Measurements from ENCODE around the gene CTDSPL2. TPM values are rescaled to one million over a fixed set of nuclear protein-coding genes. Genes with fewer than 3 reads are reported as not detected.
"Not testable (repeated sequence)": the region's sequence is repeated elsewhere in the genome, so short reads cannot be mapped to it uniquely, and the experiment has no call there.

The CTDSPL2 gene
- total RNA-seq, 2 donors from 2014 or later, result 67.2 to 67.3 TPM

- H3K27ac Mint-ChIP-seq, result peak within 1 kb of the TSS; percentile 84 to 97
- peak; percentile 96 for ATAC-seq
- H3K27me3 Mint-ChIP-seq, result no peaks in the 10 kb centered on the region
- H3K4me1 Mint-ChIP-seq (ENCODE audit: low read depth in 2 of 2), result peaks cover 42 to 45% of the 10 kb centered on the region in 2 donors
- H3K9me3 Mint-ChIP-seq, result no peaks in the 10 kb centered on the region
- peak within 1 kb of the TSS; percentile 90 for H3K4me3 Mint-ChIP-seq
- DNase-seq (ENCODE audit: low spot score), result peak; percentile 97
- H3K36me3 Mint-ChIP-seq, result peaks cover 25% of the 10 kb centered on the region
Measured at GRCh38 chr15:44536962-44537734, 109.7 kb downstream of the CTDSPL2 start, which contains the start of gene EIF3J. Gene EIF3J, plus strand, starts transcription at chr15:44537147. Its CDS starts 48 bp downstream, at chr15:44537195.

GRCh38 chr15:44537735-44538240, 110.4 kb downstream of the CTDSPL2 start:
- Mint-ChIP-seq H3K27me3 (no peaks in the 10 kb centered on the region), H3K4me3 (peak overlapping the region; percentile 90), H3K9me3 (no peaks in the 10 kb centered on the region), H3K4me1 (ENCODE audit: low read depth in 2 of 2) (peaks cover 46 to 50% of the 10 kb centered on the region in 2 donors), H3K36me3 (peaks cover 25% of the 10 kb centered on the region), H3K27ac (peak overlapping the region; percentile 84 to 97)
- DNase-seq (ENCODE audit: low spot score), result no peak
- no peak for ATAC-seq

- H3K27ac Mint-ChIP-seq, result peak overlapping the region; percentile 36 to 37
- peaks cover 51 to 55% of the 10 kb centered on the region in 2 donors for H3K4me1 Mint-ChIP-seq (ENCODE audit: low read depth in 2 of 2)
- H3K27me3 Mint-ChIP-seq, result no peaks in the 10 kb centered on the region
- ATAC-seq (no peak), DNase-seq (ENCODE audit: low spot score) (no peak)
- H3K36me3 Mint-ChIP-seq, result peaks cover 25% of the 10 kb centered on the region
- peak overlapping the region; percentile 25 for H3K4me3 Mint-ChIP-seq
- no peaks in the 10 kb centered on the region for H3K9me3 Mint-ChIP-seq
Measured at GRCh38 chr15:44541282-44541958, 114.0 kb downstream of the CTDSPL2 start.

GRCh38 chr15:44542596-44542995, 115.2 kb downstream of the CTDSPL2 start:
- Mint-ChIP-seq H3K36me3 (peaks cover 25% of the 10 kb centered on the region), H3K9me3 (no peaks in the 10 kb centered on the region), H3K4me3 (peak overlapping the region; percentile 22), H3K4me1 (ENCODE audit: low read depth in 2 of 2) (peaks cover 50 to 59% of the 10 kb centered on the region in 2 donors), H3K27ac (peak overlapping the region; percentile 37 to 57), H3K27me3 (no peaks in the 10 kb centered on the region)
- ATAC-seq, result no peak
- DNase-seq (ENCODE audit: low spot score), result no peak

GRCh38 chr15:44544745-44545144, 117.3 kb downstream of the CTDSPL2 start:
- not testable (repeated sequence) for H3K4me3 Mint-ChIP-seq; H3K9me3 Mint-ChIP-seq; ATAC-seq; H3K27me3 Mint-ChIP-seq; DNase-seq (ENCODE audit: low spot score)
- peaks cover 12% of the 10 kb centered on the region for H3K36me3 Mint-ChIP-seq
- peaks cover 42 to 47% of the 10 kb centered on the region in 2 donors for H3K4me1 Mint-ChIP-seq (ENCODE audit: low read depth in 2 of 2)
- peak overlapping the region in 1 of 2 donors; percentile 45 for H3K27ac Mint-ChIP-seq

- peaks cover 32 to 46% of the 10 kb centered on the region in 2 donors for H3K4me1 Mint-ChIP-seq (ENCODE audit: low read depth in 2 of 2)
- no peaks in the 10 kb centered on the region for H3K9me3 Mint-ChIP-seq
- H3K4me3 Mint-ChIP-seq, result peak overlapping the region; percentile 84
- ATAC-seq (peak; percentile 96 to 97), DNase-seq (ENCODE audit: low spot score) (no peak)
- H3K27me3 Mint-ChIP-seq, result no peaks in the 10 kb centered on the region
- peaks cover 17% of the 10 kb centered on the region for H3K36me3 Mint-ChIP-seq
- H3K27ac Mint-ChIP-seq, result peak overlapping the region; percentile 85 to 94
Measured at GRCh38 chr15:44545913-44546802, 118.7 kb downstream of the CTDSPL2 start.

- H3K9me3 Mint-ChIP-seq; DNase-seq (ENCODE audit: low spot score); ATAC-seq; H3K4me3 Mint-ChIP-seq; H3K27me3 Mint-ChIP-seq: not testable (repeated sequence)
- H3K4me1 Mint-ChIP-seq (ENCODE audit: low read depth in 2 of 2), result peaks cover 13 to 23% of the 10 kb centered on the region in 2 donors
- H3K27ac Mint-ChIP-seq, result peak overlapping the region in 1 of 2 donors; percentile 41
- peaks cover 10% of the 10 kb centered on the region for H3K36me3 Mint-ChIP-seq
Measured at GRCh38 chr15:44549152-44549551, 121.7 kb downstream of the CTDSPL2 start.

GRCh38 chr15:44550256-44550655, 122.8 kb downstream of the CTDSPL2 start:
- DNase-seq (ENCODE audit: low spot score) (no peak), ATAC-seq (no peak)
- peaks cover 17 to 23% of the 10 kb centered on the region in 2 donors for H3K4me1 Mint-ChIP-seq (ENCODE audit: low read depth in 2 of 2)
- no peak overlapping the region for H3K27ac Mint-ChIP-seq
- H3K36me3 Mint-ChIP-seq, result peaks cover 10% of the 10 kb centered on the region
- no peak overlapping the region for H3K4me3 Mint-ChIP-seq
- no peaks in the 10 kb centered on the region for H3K9me3 Mint-ChIP-seq
- no peaks in the 10 kb centered on the region for H3K27me3 Mint-ChIP-seq

GRCh38 chr15:44550734-44551133, 123.3 kb downstream of the CTDSPL2 start:
- H3K27me3 Mint-ChIP-seq, result no peaks in the 10 kb centered on the region
- DNase-seq (ENCODE audit: low spot score) (no peak), ATAC-seq (no peak)
- H3K36me3 Mint-ChIP-seq, result peaks cover 10% of the 10 kb centered on the region
- H3K4me1 Mint-ChIP-seq (ENCODE audit: low read depth in 2 of 2), result peaks cover 18 to 22% of the 10 kb centered on the region in 2 donors
- peak overlapping the region in 1 of 2 donors; percentile 67 for H3K27ac Mint-ChIP-seq
- H3K4me3 Mint-ChIP-seq, result no peak overlapping the region
- no peaks in the 10 kb centered on the region for H3K9me3 Mint-ChIP-seq

GRCh38 chr15:44554934-44555723, 127.7 kb downstream of the CTDSPL2 start:
- peak overlapping the region; percentile 16 to 30 for H3K27ac Mint-ChIP-seq
- H3K4me3 Mint-ChIP-seq, result no peak overlapping the region
- no peaks in the 10 kb centered on the region for H3K27me3 Mint-ChIP-seq
- H3K36me3 Mint-ChIP-seq, result peaks cover 19% of the 10 kb centered on the region
- H3K4me1 Mint-ChIP-seq (ENCODE audit: low read depth in 2 of 2), result peaks cover 15 to 21% of the 10 kb centered on the region in 2 donors
- DNase-seq (ENCODE audit: low spot score), result no peak
- ATAC-seq, result no peak
- H3K9me3 Mint-ChIP-seq, result no peaks in the 10 kb centered on the region

- not testable (repeated sequence) for H3K27me3 Mint-ChIP-seq
Measured at GRCh38 chr15:44560926-44561325, 133.5 kb downstream of the CTDSPL2 start.

GRCh38 chr15:44565387-44566154, 138.1 kb downstream of the CTDSPL2 start:
- no peak for DNase-seq (ENCODE audit: low spot score)
- no peak for ATAC-seq
- Mint-ChIP-seq H3K27me3 (no peaks in the 10 kb centered on the region), H3K4me3 (no peak overlapping the region), H3K9me3 (no peaks in the 10 kb centered on the region), H3K27ac (peak overlapping the region in 1 of 2 donors; percentile 61), H3K4me1 (ENCODE audit: low read depth in 2 of 2) (peaks cover 6 to 9% of the 10 kb centered on the region in 2 donors), H3K36me3 (peaks cover 13% of the 10 kb centered on the region)

More at GRCh38 chr15:44560926-44561325, 133.5 kb downstream of the CTDSPL2 start:
- DNase-seq (ENCODE audit: low spot score); ATAC-seq; H3K9me3 Mint-ChIP-seq; H3K4me3 Mint-ChIP-seq: not testable (repeated sequence)
- peaks cover 26% of the 10 kb centered on the region for H3K36me3 Mint-ChIP-seq
- H3K4me1 Mint-ChIP-seq (ENCODE audit: low read depth in 2 of 2), result peaks cover 13 to 19% of the 10 kb centered on the region in 2 donors
- H3K27ac Mint-ChIP-seq, result peak overlapping the region in 1 of 2 donors; percentile 58
